HG03060 (cell line): Measurements from ENCODE around the gene CENPC.
"Not testable (repeated sequence)": the region's sequence is repeated elsewhere in the genome, so short reads cannot be mapped to it uniquely, and the experiment has no call there.

Experiments used
- ATAC-seq: cut with Tn5 transposase; IDR thresholded peaks from one replicate; pipeline ENCODE4 v1.9.1; 2021; ENCODE audit warnings: low read depth, moderate number of reproducible peaks; ENCODE audit not compliant: unreplicated experiment

The CENPC gene

GRCh38 chr4:67554096-67554495 is 8.8 kb upstream of the CENPC start:
- no peak for ATAC-seq

- ATAC-seq: not testable (repeated sequence)
Measured at GRCh38 chr4:67552146-67552792, 7.0 kb upstream of the CENPC start.

- ATAC-seq: no peak
Measured at GRCh38 chr4:67550857-67551256, 5.6 kb upstream of the CENPC start.

- ATAC-seq: no peak
Measured at GRCh38 chr4:67550451-67550850, 5.1 kb upstream of the CENPC start.

DNA sequence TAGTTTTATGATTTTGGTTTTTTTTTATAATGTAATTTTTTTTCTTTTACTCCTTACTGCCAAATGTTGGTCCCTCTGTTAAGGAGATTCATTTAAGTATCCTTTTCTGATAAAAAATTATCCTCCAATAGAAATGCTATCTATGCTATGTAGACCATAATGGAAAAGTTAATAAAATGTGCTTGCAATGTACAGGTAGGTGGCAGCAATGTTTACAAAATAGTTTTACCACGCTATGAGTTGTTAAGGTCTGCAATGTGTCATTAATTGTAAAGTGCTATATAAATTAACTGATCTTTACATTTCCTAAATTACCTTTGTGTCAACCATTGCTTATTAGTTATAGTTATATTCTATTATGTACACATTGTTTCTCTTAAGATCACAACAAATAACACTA is 3.8 kb upstream of the CENPC start:
- peak; percentile 30 for ATAC-seq

- no peak for ATAC-seq
Measured at GRCh38 chr4:67546971-67547370, 1.7 kb upstream of the CENPC start.

- ATAC-seq: no peak
Measured at GRCh38 chr4:67546004-67546356, 677 bp upstream of the CENPC start.

DNA sequence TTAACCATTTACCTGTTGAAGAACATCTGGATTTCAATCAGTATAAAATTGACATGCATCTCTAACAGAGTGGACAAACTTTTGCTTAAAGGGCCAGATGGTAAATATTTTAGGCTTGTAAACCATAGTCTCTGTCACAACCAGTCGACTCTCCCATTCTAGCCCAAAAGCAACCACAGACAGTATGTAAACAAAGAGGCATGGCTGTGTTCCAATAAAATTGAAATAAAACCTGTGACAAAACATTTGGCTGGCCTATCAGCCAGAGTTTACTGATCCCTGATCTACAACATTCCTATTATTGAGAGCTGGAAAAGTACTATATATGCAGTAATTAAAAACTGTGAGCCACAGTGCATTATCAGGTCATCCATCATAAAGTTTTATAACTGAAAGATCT is 3.2 kb downstream of the CENPC start:
- ATAC-seq: no peak

DNA sequence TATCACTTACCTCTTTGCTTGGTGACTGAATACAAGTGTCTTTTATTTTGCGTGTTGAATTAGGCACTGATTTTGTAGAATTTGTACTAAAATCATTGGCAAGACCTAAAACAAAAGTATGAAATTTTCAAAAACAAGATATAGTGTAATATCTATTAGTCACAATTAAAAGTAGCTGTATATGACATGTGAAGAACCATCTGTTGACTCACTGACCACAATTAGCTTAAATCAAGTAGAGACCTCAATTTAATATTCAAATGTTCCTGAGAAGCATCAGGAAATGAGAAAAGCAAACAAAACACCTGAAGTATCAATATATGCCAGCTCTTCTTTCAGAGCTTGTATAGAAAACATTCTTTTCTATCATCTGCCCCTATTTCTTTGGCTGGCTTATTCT is 5.5 kb downstream of the CENPC start:
- no peak for ATAC-seq

DNA sequence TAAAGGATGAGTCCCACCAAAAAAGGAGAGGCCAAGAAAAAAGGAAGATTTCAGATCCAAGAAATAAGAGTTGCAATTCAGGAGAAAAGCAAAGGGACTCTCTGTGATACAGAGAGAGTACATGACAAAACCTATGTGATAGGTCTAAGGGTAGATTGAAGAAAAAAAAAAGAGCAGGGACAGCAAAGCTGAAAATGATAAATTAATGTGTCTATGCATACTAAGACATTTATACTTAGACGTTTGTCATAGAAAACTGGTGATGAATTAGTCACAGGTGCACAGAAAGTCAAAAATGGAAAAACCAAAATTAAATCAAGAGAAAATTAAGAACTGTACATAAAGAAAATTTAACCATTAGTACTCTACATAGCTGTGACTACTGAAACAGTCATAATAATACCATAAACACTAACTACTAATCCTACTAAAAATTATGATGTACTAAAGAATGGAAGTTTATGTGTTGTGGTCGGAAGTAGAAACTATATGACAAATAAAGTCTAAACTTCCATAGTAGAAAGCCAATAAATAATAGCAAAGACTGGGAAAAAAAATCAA is 9.9 kb downstream of the CENPC start:
- no peak for ATAC-seq

GRCh38 chr4:67533112-67533511 is 12.2 kb downstream of the CENPC start:
- ATAC-seq: no peak

DNA sequence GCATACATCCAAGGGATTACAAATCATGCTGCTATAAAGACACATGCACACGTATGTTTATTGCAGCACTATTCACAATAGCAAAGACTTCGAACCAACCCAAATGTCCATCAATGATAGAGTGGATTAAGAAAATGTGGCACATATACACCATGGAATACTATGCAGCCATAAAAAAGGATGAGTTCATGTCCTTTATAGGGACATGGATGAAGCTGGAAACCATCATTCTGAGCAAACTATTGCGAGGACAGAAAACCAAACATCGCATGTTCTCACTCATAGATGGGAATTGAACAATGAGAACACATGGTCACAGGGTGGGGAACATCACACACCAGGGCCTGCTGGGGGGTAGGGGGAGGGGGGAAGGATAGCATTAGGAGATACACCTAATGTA is 12.9 kb downstream of the CENPC start:
- not testable (repeated sequence) for ATAC-seq

DNA sequence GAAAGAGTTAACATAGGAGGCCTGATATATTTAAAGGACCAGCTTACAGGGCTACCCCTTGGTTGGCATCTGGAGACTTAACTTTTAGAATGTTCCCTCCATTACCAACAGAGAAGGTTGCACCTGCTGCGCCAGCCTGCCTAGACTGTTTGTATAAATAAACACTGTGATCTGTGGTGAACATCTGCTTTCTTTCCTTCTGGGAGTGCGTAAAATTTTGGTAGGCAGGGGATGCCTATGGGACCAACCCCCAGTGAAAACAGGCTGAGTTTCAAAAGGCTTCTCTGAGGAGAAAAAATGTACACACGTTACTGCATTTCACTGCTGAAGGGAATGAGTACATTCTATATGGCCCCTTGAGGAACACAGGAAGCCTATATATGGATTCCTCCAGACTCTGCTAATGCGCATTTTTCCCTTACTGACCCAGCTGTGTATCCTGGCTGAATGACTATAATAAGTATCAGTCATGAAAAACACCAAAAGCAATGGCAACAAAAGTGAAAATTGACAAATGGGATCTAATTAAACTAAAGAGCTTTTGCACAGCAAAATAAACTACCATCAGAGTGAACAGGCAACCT is 13.8 kb downstream of the CENPC start:
- ATAC-seq: no peak

DNA sequence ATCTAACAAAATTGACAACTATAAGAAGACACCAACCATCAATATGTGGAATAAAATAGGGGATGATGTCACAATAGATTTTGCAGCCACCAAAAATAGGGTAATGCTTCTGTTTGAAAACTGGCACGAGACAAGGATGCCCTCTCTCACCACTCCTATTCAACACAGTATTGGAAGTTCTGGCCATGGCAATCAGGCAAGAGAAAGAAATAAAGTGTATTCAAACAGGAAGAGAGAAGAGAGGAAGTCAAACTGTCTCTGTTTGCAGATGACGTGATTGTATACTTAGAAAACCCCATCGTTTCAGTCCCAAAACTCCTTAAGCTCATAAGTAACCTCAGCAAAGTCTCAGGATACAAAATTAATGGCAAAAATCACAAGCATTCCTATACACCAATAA is 21.2 kb downstream of the CENPC start:
- not testable (repeated sequence) for ATAC-seq

GRCh38 chr4:67522851-67523671 is 22.2 kb downstream of the CENPC start:
- ATAC-seq: no peak

- no peak for ATAC-seq
Measured at GRCh38 chr4:67522230-67522629, 23.1 kb downstream of the CENPC start.

GRCh38 chr4:67521506-67521905 is 23.8 kb downstream of the CENPC start:
- no peak for ATAC-seq

GRCh38 chr4:67520141-67520540 is 25.2 kb downstream of the CENPC start:
- ATAC-seq: no peak

DNA sequence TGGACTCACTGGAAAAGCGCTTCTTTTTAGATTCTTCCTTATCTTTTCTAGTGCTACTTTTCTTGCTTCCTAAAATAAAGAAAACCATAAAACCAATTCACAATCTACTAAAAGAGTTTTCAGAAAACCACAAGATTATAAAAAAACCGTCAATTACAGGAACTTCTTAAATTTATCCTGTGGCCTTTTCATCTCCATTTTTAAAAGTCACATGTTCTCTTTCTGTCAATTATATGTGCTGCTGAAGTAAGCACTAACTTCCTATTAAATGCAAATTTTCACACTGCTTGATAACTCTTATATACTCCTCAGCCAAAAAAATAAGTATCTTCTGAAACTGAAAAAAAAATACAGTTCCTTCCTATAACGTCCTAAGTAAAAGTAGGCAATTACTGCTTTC is 32.8 kb downstream of the CENPC start:
- ATAC-seq: no peak

DNA sequence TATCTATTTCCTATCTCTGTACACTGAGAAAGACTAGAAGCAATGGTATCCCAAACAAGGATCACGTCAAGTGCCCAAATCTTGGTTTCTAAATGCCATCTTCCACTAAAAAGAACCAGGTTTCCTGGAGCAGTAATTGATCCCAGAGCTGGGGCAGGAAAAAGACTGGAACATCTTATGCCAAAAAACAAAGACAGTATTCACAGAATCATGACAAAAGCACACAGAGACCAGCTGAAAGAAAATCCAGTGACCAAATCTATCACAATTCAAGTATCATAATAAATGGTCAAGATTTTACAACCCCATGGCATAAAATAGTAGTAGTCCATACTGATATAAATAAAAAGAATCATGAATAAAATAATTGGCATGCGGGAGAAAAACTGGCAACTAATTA is 44.9 kb downstream of the CENPC start:
- no peak for ATAC-seq

DNA sequence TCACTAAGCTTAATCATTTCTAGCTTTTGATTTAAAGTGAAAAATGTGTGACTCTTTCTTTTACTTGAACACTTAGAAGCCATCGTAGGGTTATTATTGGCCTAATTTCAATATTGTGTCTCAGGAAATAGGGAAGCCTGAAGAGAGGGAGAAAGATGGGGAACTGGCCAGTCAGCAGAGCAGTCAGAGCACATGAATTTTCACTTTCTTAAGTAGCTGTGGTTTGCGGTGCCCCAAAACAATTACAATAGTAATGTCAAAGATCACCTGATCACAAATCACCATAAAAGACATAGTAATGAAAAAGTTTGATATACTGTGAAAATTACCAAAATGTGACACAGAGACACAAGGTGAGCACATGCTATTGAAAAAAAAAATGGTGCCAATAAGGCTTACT is 45.5 kb downstream of the CENPC start:
- ATAC-seq: no peak
